ENCODE results near the gene SCAMP4. TPM values are rescaled to one million over a fixed set of nuclear protein-coding genes. Genes with fewer than 3 reads are reported as not detected.
"Not testable (repeated sequence)": the region's sequence is repeated elsewhere in the genome, so short reads cannot be mapped to it uniquely, and the experiment has no call there.

Gene SCAMP4
- total RNA-seq, 1 donor from 2014 or later, result 71.2 TPM

GRCh38 chr19:1871140-1871597 lies 34.0 kb upstream of the SCAMP4 start:
- DNase-seq (ENCODE audit: low read depth, low spot score), result no peak
- H3K27me3 Mint-ChIP-seq (ENCODE audit: low read depth), result no peaks in the 10 kb centered on the region
- peaks cover 2% of the 10 kb centered on the region for H3K36me3 Mint-ChIP-seq (ENCODE audit: low read depth)
- H3K4me1 Mint-ChIP-seq, result peaks cover 24% of the 10 kb centered on the region
- TF ChIP-seq, protein P1, sequence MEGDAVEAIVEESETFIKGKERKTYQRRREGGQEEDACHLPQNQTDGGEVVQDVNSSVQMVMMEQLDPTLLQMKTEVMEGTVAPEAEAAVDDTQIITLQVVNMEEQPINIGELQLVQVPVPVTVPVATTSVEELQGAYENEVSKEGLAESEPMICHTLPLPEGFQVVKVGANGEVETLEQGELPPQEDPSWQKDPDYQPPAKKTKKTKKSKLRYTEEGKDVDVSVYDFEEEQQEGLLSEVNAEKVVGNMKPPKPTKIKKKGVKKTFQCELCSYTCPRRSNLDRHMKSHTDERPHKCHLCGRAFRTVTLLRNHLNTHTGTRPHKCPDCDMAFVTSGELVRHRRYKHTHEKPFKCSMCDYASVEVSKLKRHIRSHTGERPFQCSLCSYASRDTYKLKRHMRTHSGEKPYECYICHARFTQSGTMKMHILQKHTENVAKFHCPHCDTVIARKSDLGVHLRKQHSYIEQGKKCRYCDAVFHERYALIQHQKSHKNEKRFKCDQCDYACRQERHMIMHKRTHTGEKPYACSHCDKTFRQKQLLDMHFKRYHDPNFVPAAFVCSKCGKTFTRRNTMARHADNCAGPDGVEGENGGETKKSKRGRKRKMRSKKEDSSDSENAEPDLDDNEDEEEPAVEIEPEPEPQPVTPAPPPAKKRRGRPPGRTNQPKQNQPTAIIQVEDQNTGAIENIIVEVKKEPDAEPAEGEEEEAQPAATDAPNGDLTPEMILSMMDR (conservative IDR thresholded peaks at IDR 0.05), result no peak
- H3K4me3 Mint-ChIP-seq, result no peak overlapping the region
- no peak overlapping the region for H3K27ac Mint-ChIP-seq (ENCODE audit: unreplicated experiment)
- H3K9me3 Mint-ChIP-seq, result no peaks in the 10 kb centered on the region

DNA sequence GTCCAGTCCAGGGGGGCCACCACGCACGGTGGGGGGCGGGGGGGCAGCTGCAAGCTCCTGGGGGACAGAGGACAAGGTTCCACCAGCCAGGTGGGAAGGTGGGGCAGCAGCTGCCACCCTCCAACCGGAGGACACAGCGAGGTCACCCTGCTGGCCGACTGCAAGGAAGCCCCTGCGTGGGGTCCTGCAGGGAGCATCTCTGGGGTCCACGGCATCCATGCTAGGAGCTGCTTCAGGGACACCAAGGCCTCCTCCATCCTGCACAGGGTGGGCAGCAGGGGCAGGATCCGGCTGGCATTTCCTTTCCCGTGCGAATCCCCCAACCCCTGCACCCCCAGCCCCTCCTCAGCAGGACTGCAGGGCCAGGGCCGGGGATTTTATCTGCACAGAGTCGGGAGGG lies 33.6 kb upstream of the SCAMP4 start:
- H3K4me3 Mint-ChIP-seq, result no peak overlapping the region
- TF ChIP-seq, protein P1 (conservative IDR thresholded peaks at IDR 0.05), result no peak
- DNase-seq (ENCODE audit: low read depth, low spot score), result no peak
- peaks cover 2% of the 10 kb centered on the region for H3K36me3 Mint-ChIP-seq (ENCODE audit: low read depth)
- H3K27me3 Mint-ChIP-seq (ENCODE audit: low read depth), result no peaks in the 10 kb centered on the region
- peaks cover 27% of the 10 kb centered on the region for H3K4me1 Mint-ChIP-seq
- H3K27ac Mint-ChIP-seq (ENCODE audit: unreplicated experiment), result no peak overlapping the region
- H3K9me3 Mint-ChIP-seq, result no peaks in the 10 kb centered on the region

DNA sequence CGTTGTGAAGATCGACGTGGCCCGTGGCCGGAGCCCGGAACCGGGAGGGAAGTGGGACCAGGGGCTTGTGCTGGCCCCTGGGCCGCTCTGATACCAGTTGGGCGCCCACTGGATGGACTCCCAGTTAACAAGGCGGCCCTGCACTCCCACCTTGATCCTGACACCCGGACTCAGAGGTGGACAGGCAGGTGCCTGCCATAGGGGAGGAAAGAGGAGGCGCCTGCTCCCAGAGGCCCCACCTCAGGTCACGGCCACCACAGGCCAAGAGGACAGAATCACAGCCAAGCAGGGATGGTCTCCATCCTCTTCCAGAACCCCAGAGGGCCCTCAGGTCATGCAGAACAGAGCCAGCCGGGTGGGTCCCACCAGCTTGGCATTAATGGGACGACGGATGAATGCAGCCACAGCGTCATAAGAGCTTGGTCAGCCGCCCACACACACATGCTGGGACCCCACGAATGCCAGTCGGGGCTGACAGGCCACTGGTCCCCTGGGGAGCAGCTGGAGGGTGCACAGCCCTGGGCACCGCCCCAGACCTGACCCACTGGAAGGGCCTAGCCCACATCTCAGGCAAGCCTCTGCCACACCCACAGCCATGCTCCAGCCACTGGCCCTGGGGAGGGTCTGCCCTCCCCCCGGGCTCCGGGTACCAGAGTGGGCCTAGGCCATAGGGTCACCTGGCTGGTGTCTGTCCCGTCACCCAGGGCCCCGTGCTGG lies 32.2 kb upstream of the SCAMP4 start:
- H3K4me3 Mint-ChIP-seq, result peak overlapping the region; percentile 31
- H3K27ac Mint-ChIP-seq (ENCODE audit: unreplicated experiment), result no peak overlapping the region
- H3K9me3 Mint-ChIP-seq, result no peaks in the 10 kb centered on the region
- peaks cover 25% of the 10 kb centered on the region for H3K4me1 Mint-ChIP-seq
- DNase-seq (ENCODE audit: low read depth, low spot score), result no peak
- TF ChIP-seq, protein P1 (conservative IDR thresholded peaks at IDR 0.05), result no peak
- H3K36me3 Mint-ChIP-seq (ENCODE audit: low read depth), result peaks cover 2% of the 10 kb centered on the region
- H3K27me3 Mint-ChIP-seq (ENCODE audit: low read depth), result no peaks in the 10 kb centered on the region

GRCh38 chr19:1873524-1874473 lies 31.4 kb upstream of the SCAMP4 start:
- no peak for DNase-seq (ENCODE audit: low read depth, low spot score)
- Mint-ChIP-seq H3K27ac (ENCODE audit: unreplicated experiment) (no peak overlapping the region), H3K36me3 (ENCODE audit: low read depth) (peaks cover 2% of the 10 kb centered on the region), H3K4me1 (peaks cover 24% of the 10 kb centered on the region), H3K27me3 (ENCODE audit: low read depth) (no peaks in the 10 kb centered on the region), H3K9me3 (no peaks in the 10 kb centered on the region), H3K4me3 (peak overlapping the region; percentile 94)
- TF ChIP-seq, protein P1 (conservative IDR thresholded peaks at IDR 0.05), result no peak

- DNase-seq (ENCODE audit: low read depth, low spot score), result no peak
Observed at GRCh38 chr19:1874554-1875185, 30.5 kb upstream of the SCAMP4 start.

DNA sequence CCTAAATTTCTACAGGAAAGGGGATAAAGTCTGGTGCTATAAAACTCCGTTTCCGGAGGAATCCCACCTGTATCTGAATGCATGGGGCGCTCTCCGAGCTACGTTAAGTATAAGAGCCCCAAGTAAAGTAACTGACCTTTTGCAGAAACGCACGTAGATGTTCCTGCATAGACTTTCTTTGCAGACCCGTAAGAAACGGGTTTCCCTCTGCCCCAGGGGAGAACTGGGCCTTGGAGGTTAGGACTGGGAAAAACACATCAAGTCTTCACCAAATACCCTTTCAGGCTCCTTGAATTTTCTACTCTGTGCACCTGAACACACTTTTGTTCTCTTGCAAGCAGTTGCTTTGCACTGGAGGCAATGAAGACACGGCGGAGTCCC lies 29.9 kb upstream of the SCAMP4 start:
- not testable (repeated sequence) for H3K36me3 Mint-ChIP-seq (ENCODE audit: low read depth); H3K27me3 Mint-ChIP-seq (ENCODE audit: low read depth); DNase-seq (ENCODE audit: low read depth, low spot score); H3K9me3 Mint-ChIP-seq
- H3K4me1 Mint-ChIP-seq, result peaks cover 24% of the 10 kb centered on the region
- H3K4me3 Mint-ChIP-seq, result peak overlapping the region; percentile 94
- H3K27ac Mint-ChIP-seq (ENCODE audit: unreplicated experiment), result peak overlapping the region; percentile 97

More at GRCh38 chr19:1874554-1875185, 30.5 kb upstream of the SCAMP4 start:
- Mint-ChIP-seq H3K9me3 (no peaks in the 10 kb centered on the region), H3K36me3 (ENCODE audit: low read depth) (peaks cover 2% of the 10 kb centered on the region), H3K4me1 (peaks cover 24% of the 10 kb centered on the region), H3K27me3 (ENCODE audit: low read depth) (no peaks in the 10 kb centered on the region), H3K27ac (ENCODE audit: unreplicated experiment) (peak overlapping the region; percentile 72), H3K4me3 (peak overlapping the region; percentile 94)
- TF ChIP-seq, protein P1 (conservative IDR thresholded peaks at IDR 0.05), result no peak

All from neural crest cell (in vitro differentiated cells).